GM12872 (cell line): ENCODE data around the gene POLDIP3.

Source experiments
- CTCF ChIP-seq: IDR thresholded peaks from 3 replicates; pipeline ENCODE4 v1.5.1; 2011; ENCODE audit warnings: low read depth, mild to moderate bottlenecking, low read length, moderate library complexity; ENCODE audit not compliant: insufficient read depth

Gene POLDIP3

GRCh38 chr22:42626951-42627625 is 12.4 kb upstream of the POLDIP3 start:
- no peak for TF ChIP-seq CTCF

- no peak for TF ChIP-seq CTCF
Observed at GRCh38 chr22:42626431-42626830, 11.7 kb upstream of the POLDIP3 start.

- no peak for TF ChIP-seq CTCF
Observed at GRCh38 chr22:42625416-42625815, 10.7 kb upstream of the POLDIP3 start.

GRCh38 chr22:42624551-42625106 is 9.9 kb upstream of the POLDIP3 start:
- TF ChIP-seq CTCF, result no peak

GRCh38 chr22:42623756-42624441 is 9.2 kb upstream of the POLDIP3 start:
- TF ChIP-seq CTCF, result no peak

- no peak for TF ChIP-seq CTCF
Observed at GRCh38 chr22:42623301-42623751, 8.6 kb upstream of the POLDIP3 start.

- no peak for TF ChIP-seq CTCF
Observed at GRCh38 chr22:42622061-42622710, 7.5 kb upstream of the POLDIP3 start.
